Tibial nerve (tissue), 4 donors: ENCODE measurements around the gene SMIM26. TPM values are rescaled to one million over a fixed set of nuclear protein-coding genes. Genes with fewer than 3 reads are reported as not detected.
"Not testable (repeated sequence)": the region's sequence is repeated elsewhere in the genome, so short reads cannot be mapped to it uniquely, and the experiment has no call there.

ENCODE experiments used
- DNase-seq, 2 donors: peaks; one replicate each; pipeline ENCODE4 v3.0.0-alpha.2; 2019; ENCODE audit warnings: low spot score in 2 of 2
- H3K27ac ChIP-seq, 4 donors: fragments of 200-600 bp; sonication (generic) in 3 of 4; one replicate each; pipeline ENCODE4 v1.5.1; 2017 to 2019; ENCODE audit warnings: mild to moderate bottlenecking in 1 of 4
- H3K27me3 ChIP-seq, 2 donors: fragments of 200-600 bp; sonication (generic) in 1 of 2; one replicate each; pipeline versions ENCODE4 v1.5.1 to v1.6.0; 2017 to 2019
- H3K36me3 ChIP-seq, 3 donors: fragments of 200-600 bp; sonication (generic); one replicate each; pipeline ENCODE4 v1.5.1; 2018 to 2019
- H3K4me1 ChIP-seq, 4 donors: fragments of 200-600 bp; sonication (generic) in 3 of 4; one replicate each; pipeline ENCODE4 v1.5.1; 2017 to 2019
- H3K4me3 ChIP-seq, 4 donors: fragments of 200-600 bp; sonication (generic) in 3 of 4; one replicate each; pipeline ENCODE4 v1.5.1; 2017 to 2019; ENCODE audit warnings: mild to moderate bottlenecking in 1 of 4, moderate library complexity in 1 of 4
- H3K9me3 ChIP-seq, 4 donors: fragments of 200-600 bp; sonication (generic) in 3 of 4; one replicate each; pipeline ENCODE4 v1.5.1; 2017 to 2019
- CTCF ChIP-seq, 5 experiments: fragments of 200-600 bp in 3 of 5; fragments of 450-650 bp in 2 of 5; sonication (generic) in 3 of 5; IDR thresholded peaks; one replicate each; pipeline ENCODE4 v1.5.1; 2016 to 2019; ENCODE audit warnings: antibody characterized with exemption in 5 of 5, mild to moderate bottlenecking in 3 of 5, moderate library complexity in 2 of 5
- EP300 ChIP-seq, 2 donors: sonication (generic); formaldehyde crosslinking; IDR thresholded peaks; one replicate each; pipeline ENCODE4 v1.6.1; 2017; ENCODE audit warnings: antibody characterized with exemption in 2 of 2, mild to moderate bottlenecking in 1 of 2
- POLR2A ChIP-seq, 2 donors: fragments of 450-650 bp; IDR thresholded peaks; one replicate each; pipeline ENCODE4 v1.6.1; 2017; ENCODE audit warnings: antibody characterized with exemption in 2 of 2, mild to moderate bottlenecking in 2 of 2, moderate library complexity in 2 of 2
- WGBS, 2 donors: methylation state at CpG; one replicate each; pipeline ENCODE4 v1.1.5; 2018; 5-methylcytosine and 5-hydroxymethylcytosine counted together
- total RNA-seq, 4 donors: library from RNA; depleted of rRNA; stranded (reverse); fragments of >200 nt; gene quantifications; one replicate each; pipeline ENCODE4 v1.1.0, GENCODE V29; 2016

SMIM26 gene
- total RNA-seq = 100 to 1,000 TPM in 1 of 4 donors, 10 to 100 TPM in 3; 93.9 to 139 (median 98.2) TPM

GRCh38 chr20:18566892-18567738 is at the start of gene SMIM26:
TSS of gene SMIM26 (plus strand) at chr20:18567432. CDS start at chr20:18567479, 47 bp downstream.
- Histone ChIP-seq H3K27ac (peak within 1 kb of the TSS; percentile 59 to 89 (median 86)), H3K4me3 (peak within 1 kb of the TSS; percentile 47 to 74 (median 65)), H3K36me3 (peaks cover 0 to 48% (median 0%) of the 10 kb centered on the region in 3 donors), H3K9me3 (no peaks in the 10 kb centered on the region), H3K4me1 (peaks cover 0 to 17% (median 5%) of the 10 kb centered on the region in 4 donors), H3K27me3 (no peaks in the 10 kb centered on the region)
- TF ChIP-seq EP300 (IDR thresholded peaks at IDR 0.05) (peak; percentile 45 to 88), POLR2A (IDR thresholded peaks at IDR 0.05) (peak; percentile 38 to 43), CTCF (IDR thresholded peaks at IDR 0.05) (no peak)
- peak; percentile 76 to 84 for DNase-seq
- WGBS, 2 donors = 1% methylated on average over 33 to 41 of the region's 51 CpGs

- H3K4me3 ChIP-seq, H3K27ac ChIP-seq, H3K4me1 ChIP-seq, H3K27me3 ChIP-seq, DNase-seq, H3K9me3 ChIP-seq: not testable (repeated sequence)
- 88 to 93% methylated on average over 9 of the region's 9 CpGs for WGBS, 2 donors
- peaks cover 0 to 46% (median under 1%) of the 10 kb centered on the region in 3 donors for H3K36me3 ChIP-seq
Measured at GRCh38 chr20:18522066-18522465, 45.2 kb upstream of the SMIM26 start.

GRCh38 chr20:18523066-18523465 is 44.2 kb upstream of the SMIM26 start:
- H3K9me3 ChIP-seq = no peaks in the 10 kb centered on the region
- H3K36me3 ChIP-seq = peaks cover 0 to 53% (median 10%) of the 10 kb centered on the region in 3 donors
- H3K27ac ChIP-seq = no peak overlapping the region
- no peak for DNase-seq
- no peaks in the 10 kb centered on the region for H3K27me3 ChIP-seq
- WGBS, 2 donors = 85 to 95% methylated on average over 2 of the region's 2 CpGs
- H3K4me3 ChIP-seq = no peak overlapping the region
- TF ChIP-seq EP300 (IDR thresholded peaks at IDR 0.05) (no peak), POLR2A (IDR thresholded peaks at IDR 0.05) (no peak), CTCF (IDR thresholded peaks at IDR 0.05) (no peak)
- no peaks in the 10 kb centered on the region for H3K4me1 ChIP-seq

- peaks cover 0 to 69% (median 26%) of the 10 kb centered on the region in 3 donors for H3K36me3 ChIP-seq
Measured at GRCh38 chr20:18524646-18525045, 42.6 kb upstream of the SMIM26 start.

DNA sequence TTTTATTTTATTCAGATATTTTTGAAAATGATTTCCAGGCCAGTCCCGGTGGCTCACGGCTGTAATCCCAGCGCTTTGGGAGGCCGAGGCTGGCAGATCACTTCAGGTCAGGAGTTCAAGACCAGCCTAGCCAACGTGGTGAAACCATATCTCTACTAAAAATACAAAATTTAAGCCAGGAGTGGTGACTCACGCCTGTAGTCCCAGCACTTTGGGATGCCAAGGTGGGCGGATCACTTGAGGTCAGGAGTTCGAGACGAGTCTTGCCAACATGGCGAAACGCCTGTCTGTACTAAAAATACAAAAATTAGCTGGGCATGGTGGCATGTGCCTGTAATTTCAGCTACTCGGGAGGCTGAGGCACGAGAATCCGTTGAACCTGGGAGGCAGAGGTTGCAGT is 40.5 kb upstream of the SMIM26 start:
- DNase-seq, H3K4me1 ChIP-seq, H3K27ac ChIP-seq, H3K9me3 ChIP-seq, H3K27me3 ChIP-seq, H3K4me3 ChIP-seq: not testable (repeated sequence)
- H3K36me3 ChIP-seq = peaks cover 0 to 84% (median 35%) of the 10 kb centered on the region in 3 donors
- WGBS, 2 donors = 79 to 81% methylated on average over 14 of the region's 14 CpGs

More at GRCh38 chr20:18524646-18525045, 42.6 kb upstream of the SMIM26 start:
- DNase-seq = no peak
- Histone ChIP-seq H3K27me3 (no peaks in the 10 kb centered on the region), H3K4me1 (no peaks in the 10 kb centered on the region), H3K27ac (no peak overlapping the region), H3K4me3 (no peak overlapping the region), H3K9me3 (no peaks in the 10 kb centered on the region)
- WGBS, 2 donors = 91 to 100% methylated on average over 1 of the region's 1 CpG
- TF ChIP-seq CTCF (IDR thresholded peaks at IDR 0.05) (no peak), EP300 (IDR thresholded peaks at IDR 0.05) (no peak), POLR2A (IDR thresholded peaks at IDR 0.05) (no peak)

DNA sequence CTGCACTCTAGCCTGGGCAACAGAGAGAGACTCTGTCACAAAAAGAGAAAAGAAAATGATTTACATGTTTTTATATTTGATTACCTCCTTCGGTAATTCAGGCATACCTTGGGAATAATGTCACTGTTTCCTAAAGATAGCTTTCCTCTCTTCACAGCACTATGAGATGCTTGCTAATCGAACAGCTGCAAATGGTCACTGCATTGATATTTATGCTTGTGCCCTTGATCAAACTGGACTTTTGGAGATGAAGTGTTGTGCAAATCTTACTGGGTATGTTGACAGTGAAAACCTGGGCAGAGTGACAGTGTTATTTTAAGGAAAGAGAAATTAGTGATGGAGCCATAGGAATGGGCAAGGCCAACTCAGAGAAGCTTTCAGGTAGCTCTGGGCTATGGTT is 39.9 kb upstream of the SMIM26 start:
- Histone ChIP-seq H3K4me1 (no peaks in the 10 kb centered on the region), H3K9me3 (no peaks in the 10 kb centered on the region), H3K27ac (no peak overlapping the region), H3K36me3 (peaks cover 0 to 90% (median 37%) of the 10 kb centered on the region in 3 donors), H3K27me3 (no peaks in the 10 kb centered on the region), H3K4me3 (no peak overlapping the region)
- no peak for DNase-seq
- WGBS, 2 donors = 90 to 95% methylated on average over 2 of the region's 2 CpGs
- TF ChIP-seq CTCF (IDR thresholded peaks at IDR 0.05) (no peak), EP300 (IDR thresholded peaks at IDR 0.05) (no peak), POLR2A (IDR thresholded peaks at IDR 0.05) (no peak)
